ENCODE data around the gene ILDR2.

DNA sequence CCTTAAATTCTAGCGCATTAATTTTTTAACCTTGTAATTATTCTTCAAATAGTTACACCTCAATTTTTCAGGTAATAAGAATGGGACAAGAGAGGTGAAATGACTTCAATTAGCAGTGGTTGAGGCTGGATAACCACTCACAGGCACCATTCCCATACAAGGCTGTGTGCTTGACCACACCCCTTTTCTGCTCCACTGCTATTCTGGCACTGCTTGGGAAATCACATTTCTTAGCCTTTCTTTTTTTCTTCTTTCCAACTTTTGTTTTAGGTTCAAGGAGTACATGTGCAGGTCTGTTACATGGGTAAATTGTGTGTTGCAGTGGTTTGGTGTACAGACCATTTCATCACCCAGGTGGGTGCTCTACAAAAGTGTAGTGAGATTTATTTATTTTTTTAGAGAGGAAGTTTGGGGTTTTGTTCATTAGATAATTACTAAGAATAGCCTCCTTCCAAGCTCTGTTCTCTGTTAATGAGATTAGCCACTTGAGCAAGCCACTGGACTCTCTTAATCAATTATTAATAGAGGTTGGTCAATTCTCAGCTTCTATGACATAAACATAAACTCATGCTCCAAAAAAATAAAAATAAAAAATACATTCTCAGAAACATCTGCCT is 14.4 kb downstream of the ILDR2 start:
- TF ChIP-seq, protein P1, sequence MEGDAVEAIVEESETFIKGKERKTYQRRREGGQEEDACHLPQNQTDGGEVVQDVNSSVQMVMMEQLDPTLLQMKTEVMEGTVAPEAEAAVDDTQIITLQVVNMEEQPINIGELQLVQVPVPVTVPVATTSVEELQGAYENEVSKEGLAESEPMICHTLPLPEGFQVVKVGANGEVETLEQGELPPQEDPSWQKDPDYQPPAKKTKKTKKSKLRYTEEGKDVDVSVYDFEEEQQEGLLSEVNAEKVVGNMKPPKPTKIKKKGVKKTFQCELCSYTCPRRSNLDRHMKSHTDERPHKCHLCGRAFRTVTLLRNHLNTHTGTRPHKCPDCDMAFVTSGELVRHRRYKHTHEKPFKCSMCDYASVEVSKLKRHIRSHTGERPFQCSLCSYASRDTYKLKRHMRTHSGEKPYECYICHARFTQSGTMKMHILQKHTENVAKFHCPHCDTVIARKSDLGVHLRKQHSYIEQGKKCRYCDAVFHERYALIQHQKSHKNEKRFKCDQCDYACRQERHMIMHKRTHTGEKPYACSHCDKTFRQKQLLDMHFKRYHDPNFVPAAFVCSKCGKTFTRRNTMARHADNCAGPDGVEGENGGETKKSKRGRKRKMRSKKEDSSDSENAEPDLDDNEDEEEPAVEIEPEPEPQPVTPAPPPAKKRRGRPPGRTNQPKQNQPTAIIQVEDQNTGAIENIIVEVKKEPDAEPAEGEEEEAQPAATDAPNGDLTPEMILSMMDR (IDR thresholded peaks at IDR 0.05 in 8 of 11, conservative IDR thresholded peaks at IDR 0.05 in 3 of 11) = no peak
- no peak for TF ChIP-seq POLR2A (IDR thresholded peaks at IDR 0.05)
